Measurements from ENCODE around the gene USP17L11.
"Not testable (repeated sequence)": the region's sequence is repeated elsewhere in the genome, so short reads cannot be mapped to it uniquely, and the experiment has no call there.

Gene USP17L11

GRCh38 chr4:9215105-9215504 is at the start of gene USP17L11:
TSS of gene USP17L11 (plus strand) at chr4:9215405. CDS start at chr4:9215405, 0 bp downstream.
- not testable (repeated sequence) for H3K27ac ChIP-seq

GRCh38 chr4:9165990-9166389 is 49.2 kb upstream of the USP17L11 start:
- not testable (repeated sequence) for H3K27ac ChIP-seq

GRCh38 chr4:9169791-9170459 is 45.3 kb upstream of the USP17L11 start, which contains the start of gene FAM90A26:
TSS of gene FAM90A26 (plus strand) at chr4:9170409. CDS start at chr4:9173173, 2,764 bp downstream.
- not testable (repeated sequence) for H3K27ac ChIP-seq

GRCh38 chr4:9210357-9210756 is 4.8 kb upstream of the USP17L11 start, which contains the start of gene USP17L10:
TSS of gene USP17L10 (plus strand) at chr4:9210657. CDS start at chr4:9210657, 0 bp downstream.
- H3K27ac ChIP-seq, result not testable (repeated sequence)

- H3K27ac ChIP-seq, result not testable (repeated sequence)
These were observed 504 bp upstream of the USP17L11 start for GRCh38 chr4:9214701-9215100.

GRCh38 chr4:9219852-9220251 is 4.6 kb downstream of the USP17L11 start, which contains the start of gene USP17L12:
TSS of gene USP17L12 (plus strand) at chr4:9220152. CDS start at chr4:9220152, 0 bp downstream.
- H3K27ac ChIP-seq, result not testable (repeated sequence)

GRCh38 chr4:9224596-9224995 is 9.4 kb downstream of the USP17L11 start, which contains the start of gene USP17L13:
TSS of gene USP17L13 (plus strand) at chr4:9224896. CDS start at chr4:9224896, 0 bp downstream.
- not testable (repeated sequence) for H3K27ac ChIP-seq

GRCh38 chr4:9230249-9230648 is 15.0 kb downstream of the USP17L11 start:
- not testable (repeated sequence) for H3K27ac ChIP-seq

GRCh38 chr4:9234085-9234484 is 18.9 kb downstream of the USP17L11 start, which contains the start of gene USP17L15:
TSS of gene USP17L15 (plus strand) at chr4:9234385. CDS start at chr4:9234385, 0 bp downstream.
- not testable (repeated sequence) for H3K27ac ChIP-seq

GRCh38 chr4:9238461-9238860 is 23.3 kb downstream of the USP17L11 start:
- H3K27ac ChIP-seq, result not testable (repeated sequence)

- not testable (repeated sequence) for H3K27ac ChIP-seq
These were observed 28.4 kb downstream of the USP17L11 start, which contains the start of gene USP17L17 for GRCh38 chr4:9243579-9243978. TSS of gene USP17L17 (plus strand) at chr4:9243879. CDS start at chr4:9243879, 0 bp downstream.

GRCh38 chr4:9247953-9248680 is 32.9 kb downstream of the USP17L11 start, which contains the start of gene USP17L18:
TSS of gene USP17L18 (plus strand) at chr4:9248630. CDS start at chr4:9248630, 0 bp downstream.
- not testable (repeated sequence) for H3K27ac ChIP-seq

GRCh38 chr4:9253078-9253477 is 37.9 kb downstream of the USP17L11 start, which contains the start of gene USP17L19:
TSS of gene USP17L19 (plus strand) at chr4:9253378. CDS start at chr4:9253378, 0 bp downstream.
- H3K27ac ChIP-seq, result not testable (repeated sequence)

GRCh38 chr4:9257824-9258223 is 42.6 kb downstream of the USP17L11 start, which contains the start of gene USP17L20:
TSS of gene USP17L20 (plus strand) at chr4:9258124. CDS start at chr4:9258124, 0 bp downstream.
- H3K27ac ChIP-seq, result not testable (repeated sequence)

GRCh38 chr4:9262572-9262971 is 47.4 kb downstream of the USP17L11 start, which contains the start of gene USP17L21:
TSS of gene USP17L21 (plus strand) at chr4:9262872. CDS start at chr4:9262872, 0 bp downstream.
- not testable (repeated sequence) for H3K27ac ChIP-seq
